Lower leg skin (tissue), 4 donors: ENCODE measurements around the gene ZNF385B. TPM values are rescaled to one million over a fixed set of nuclear protein-coding genes. Genes with fewer than 3 reads are reported as not detected.

Experiments
- DNase-seq, 2 donors: peaks; one replicate each; pipeline ENCODE4 v3.0.0-alpha.2; 2019; ENCODE audit warnings: low spot score in 2 of 2
- H3K4me3 ChIP-seq: fragments of 200-600 bp; sonication (generic); 2 replicates; pipeline ENCODE4 v1.5.1; 2017; ENCODE audit warnings: mild to moderate bottlenecking, low read depth; ENCODE audit not compliant: poor library complexity, severe bottlenecking
- POLR2A ChIP-seq, 2 donors: fragments of 450-650 bp; IDR thresholded peaks; one replicate each; pipeline ENCODE4 v1.6.1; 2016 to 2017; ENCODE audit warnings: antibody characterized with exemption in 2 of 2, mild to moderate bottlenecking in 1 of 2, moderate library complexity in 1 of 2
- WGBS, 2 donors: methylation state at CpG; one replicate each; pipeline ENCODE4 v1.1.5; 2018; 5-methylcytosine and 5-hydroxymethylcytosine counted together
- intact Hi-C: fragments of 100-400 bp; cut with DNase I; formaldehyde crosslinking; loops from one replicate; pipeline ENCODE4 v1.15.0; 2023; ENCODE audit warnings: low total_unique reads
- total RNA-seq, 4 donors: library from RNA; depleted of rRNA; stranded (reverse); fragments of >200 nt; gene quantifications; one replicate each; pipeline ENCODE4 v1.1.0, GENCODE V29; 2016
- TF ChIP-seq, protein P1 (sequence below), 3 donors: fragments of 450-650 bp; IDR thresholded peaks; one replicate each; pipeline ENCODE4 v1.5.1; 2016; ENCODE audit warnings: antibody characterized with exemption in 3 of 3, mild to moderate bottlenecking in 3 of 3, moderate library complexity in 2 of 3

The ZNF385B gene
- total RNA-seq, 4 donors from 2014 or later = 0.97 to 1.4 TPM; not detected in 2

DNA sequence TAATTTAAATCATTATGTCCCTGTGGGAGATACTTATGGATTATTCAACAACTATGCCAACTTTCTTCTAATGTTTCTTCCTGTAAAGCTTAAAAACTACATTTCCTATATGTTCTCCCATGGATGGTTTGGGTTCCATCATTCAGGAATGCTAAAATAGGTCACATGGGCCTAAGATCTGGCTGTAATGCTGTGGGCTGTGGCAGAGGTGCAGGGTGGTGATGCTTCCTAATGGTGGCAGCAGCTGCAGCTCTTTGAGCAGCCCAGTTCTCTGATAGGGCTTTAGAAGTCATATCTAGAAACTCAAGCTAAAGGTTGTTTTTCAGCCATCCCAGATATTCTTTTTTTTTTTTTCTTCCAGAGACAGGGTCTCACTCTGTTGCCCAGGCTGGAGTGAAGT is 266.1 kb downstream of the ZNF385B start:
- no peak overlapping the region for H3K4me3 ChIP-seq
- TF ChIP-seq, protein P1, sequence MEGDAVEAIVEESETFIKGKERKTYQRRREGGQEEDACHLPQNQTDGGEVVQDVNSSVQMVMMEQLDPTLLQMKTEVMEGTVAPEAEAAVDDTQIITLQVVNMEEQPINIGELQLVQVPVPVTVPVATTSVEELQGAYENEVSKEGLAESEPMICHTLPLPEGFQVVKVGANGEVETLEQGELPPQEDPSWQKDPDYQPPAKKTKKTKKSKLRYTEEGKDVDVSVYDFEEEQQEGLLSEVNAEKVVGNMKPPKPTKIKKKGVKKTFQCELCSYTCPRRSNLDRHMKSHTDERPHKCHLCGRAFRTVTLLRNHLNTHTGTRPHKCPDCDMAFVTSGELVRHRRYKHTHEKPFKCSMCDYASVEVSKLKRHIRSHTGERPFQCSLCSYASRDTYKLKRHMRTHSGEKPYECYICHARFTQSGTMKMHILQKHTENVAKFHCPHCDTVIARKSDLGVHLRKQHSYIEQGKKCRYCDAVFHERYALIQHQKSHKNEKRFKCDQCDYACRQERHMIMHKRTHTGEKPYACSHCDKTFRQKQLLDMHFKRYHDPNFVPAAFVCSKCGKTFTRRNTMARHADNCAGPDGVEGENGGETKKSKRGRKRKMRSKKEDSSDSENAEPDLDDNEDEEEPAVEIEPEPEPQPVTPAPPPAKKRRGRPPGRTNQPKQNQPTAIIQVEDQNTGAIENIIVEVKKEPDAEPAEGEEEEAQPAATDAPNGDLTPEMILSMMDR (IDR thresholded peaks at IDR 0.05) = no peak
- no peak for TF ChIP-seq POLR2A (IDR thresholded peaks at IDR 0.05)
- intact Hi-C loops = no loop called here
- DNase-seq = no peak

GRCh38 chr2:179594268-179595112 is 266.9 kb downstream of the ZNF385B start:
- intact Hi-C loops = no loop called here
- 78 to 84% methylated on average over 2 of the region's 2 CpGs for WGBS, 2 donors
- TF ChIP-seq, protein P1 (IDR thresholded peaks at IDR 0.05) = no peak
- no peak for TF ChIP-seq POLR2A (IDR thresholded peaks at IDR 0.05)
- DNase-seq = no peak
- H3K4me3 ChIP-seq = no peak overlapping the region

GRCh38 chr2:179593323-179593722 is 268.1 kb downstream of the ZNF385B start:
- intact Hi-C loops = no loop called here
- TF ChIP-seq, protein P1 (IDR thresholded peaks at IDR 0.05) = no peak
- TF ChIP-seq POLR2A (IDR thresholded peaks at IDR 0.05) = no peak
- 93 to 96% methylated on average over 3 of the region's 3 CpGs for WGBS, 2 donors
- no peak for DNase-seq
- no peak overlapping the region for H3K4me3 ChIP-seq

DNA sequence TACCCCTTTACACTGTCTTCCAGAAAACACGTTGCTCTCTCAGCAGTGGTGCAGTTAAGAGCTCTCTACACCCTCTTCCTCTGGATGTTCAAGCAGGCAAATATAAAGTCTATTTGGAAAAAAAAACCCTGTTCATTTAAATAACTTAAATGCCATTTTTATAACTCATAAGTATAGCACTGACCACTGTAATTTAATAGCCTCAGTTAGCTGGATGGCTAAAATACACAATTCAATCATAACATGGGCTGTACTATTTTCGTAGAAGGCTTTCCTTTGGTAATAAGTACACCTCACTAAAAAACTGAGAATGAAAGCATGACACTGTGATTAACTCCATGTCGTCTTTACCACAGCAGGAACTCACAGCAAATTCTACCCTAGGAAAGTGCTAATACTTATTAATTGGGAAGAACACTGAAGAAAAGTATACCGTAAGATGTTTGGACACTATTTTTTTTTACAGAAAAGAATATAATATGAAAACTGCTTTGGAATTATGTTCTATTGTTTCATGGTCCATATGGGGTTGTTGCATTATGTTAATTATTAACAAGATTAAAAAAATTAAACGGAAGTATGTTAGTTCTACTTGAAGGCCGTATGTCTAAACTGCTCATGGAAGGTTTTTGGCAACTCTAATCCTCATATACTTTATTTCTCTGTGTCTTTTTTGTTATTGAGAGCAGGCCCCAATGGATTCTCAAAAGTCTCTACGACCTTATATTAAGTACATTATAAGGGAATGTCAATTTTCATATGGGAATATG is 269.1 kb downstream of the ZNF385B start:
- no peak for DNase-seq
- intact Hi-C loops = no loop called here
- 81 to 88% methylated on average over 7 of the region's 7 CpGs for WGBS, 2 donors
- no peak overlapping the region for H3K4me3 ChIP-seq
- TF ChIP-seq, protein P1 (IDR thresholded peaks at IDR 0.05) = no peak
- no peak for TF ChIP-seq POLR2A (IDR thresholded peaks at IDR 0.05)

DNA sequence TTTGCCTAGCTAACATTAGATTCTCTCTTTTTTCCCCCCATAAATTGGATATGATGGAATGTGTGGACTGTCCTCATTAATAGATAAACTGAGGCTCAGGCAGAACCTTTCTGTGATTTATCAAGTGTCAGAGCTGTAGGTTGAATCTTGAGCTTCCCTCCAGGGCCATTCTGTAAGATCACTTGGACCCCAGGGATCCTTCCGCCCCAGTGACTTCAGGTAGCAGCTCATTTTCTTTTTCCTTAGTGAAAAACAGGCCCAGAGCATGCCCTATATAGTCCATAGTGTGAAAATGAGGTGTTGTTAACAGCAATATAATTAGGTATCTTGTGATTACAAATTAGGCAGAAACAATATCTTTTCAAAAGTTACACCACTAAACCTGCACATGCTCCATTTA is 269.7 kb downstream of the ZNF385B start:
- 85 to 91% methylated on average over 1 of the region's 1 CpG for WGBS, 2 donors
- no peak overlapping the region for H3K4me3 ChIP-seq
- no peak for DNase-seq
- TF ChIP-seq, protein P1 (IDR thresholded peaks at IDR 0.05) = no peak
- no peak for TF ChIP-seq POLR2A (IDR thresholded peaks at IDR 0.05)
- intact Hi-C loops = no loop called here
